ENCODE data around the gene FNIP1.
"Not testable (repeated sequence)": the region's sequence is repeated elsewhere in the genome, so short reads cannot be mapped to it uniquely, and the experiment has no call there.

FNIP1 gene

GRCh38 chr5:131796793-131797693 is at the start of gene FNIP1:
Gene FNIP1 (minus strand): TSS chr5:131797017. CDS start chr5:131796921, 96 bp downstream.
- FAIRE-seq: peak; percentile 38
- DNase-seq (ENCODE audit: low spot score): peak; percentile 91

GRCh38 chr5:131846536-131846935 is 49.7 kb upstream of the FNIP1 start:
- FAIRE-seq (no peak), DNase-seq (ENCODE audit: low spot score) (no peak)

GRCh38 chr5:131845828-131846227 is 49.0 kb upstream of the FNIP1 start:
- DNase-seq (ENCODE audit: low spot score) (no peak), FAIRE-seq (no peak)

- FAIRE-seq; DNase-seq (ENCODE audit: low spot score): not testable (repeated sequence)
These were observed 46.2 kb upstream of the FNIP1 start for GRCh38 chr5:131842971-131843370.

GRCh38 chr5:131832702-131833101 is 35.9 kb upstream of the FNIP1 start:
- not testable (repeated sequence) for DNase-seq (ENCODE audit: low spot score); FAIRE-seq

GRCh38 chr5:131825404-131826013 is 28.7 kb upstream of the FNIP1 start:
- DNase-seq (ENCODE audit: low spot score) (no peak), FAIRE-seq (no peak)

- DNase-seq (ENCODE audit: low spot score) (no peak), FAIRE-seq (no peak)
These were observed 27.8 kb upstream of the FNIP1 start for GRCh38 chr5:131824631-131825030.

GRCh38 chr5:131821221-131821620 is 24.4 kb upstream of the FNIP1 start:
- DNase-seq (ENCODE audit: low spot score) (no peak), FAIRE-seq (no peak)

GRCh38 chr5:131818001-131818724 is 21.3 kb upstream of the FNIP1 start:
- FAIRE-seq (no peak), DNase-seq (ENCODE audit: low spot score) (no peak)

- DNase-seq (ENCODE audit: low spot score) (peak; percentile 92), FAIRE-seq (peak; percentile 79)
These were observed 18.2 kb upstream of the FNIP1 start for GRCh38 chr5:131814990-131815389.

- DNase-seq (ENCODE audit: low spot score) (no peak), FAIRE-seq (no peak)
These were observed 15.7 kb upstream of the FNIP1 start for GRCh38 chr5:131812371-131813160.

GRCh38 chr5:131810510-131811249 is 13.9 kb upstream of the FNIP1 start:
- FAIRE-seq (no peak), DNase-seq (ENCODE audit: low spot score) (no peak)

- no peak for FAIRE-seq
- DNase-seq (ENCODE audit: low spot score): peak; percentile 9
These were observed 681 bp downstream of the FNIP1 start for GRCh38 chr5:131795879-131796792.

GRCh38 chr5:131795228-131795627 is 1.6 kb downstream of the FNIP1 start:
- DNase-seq (ENCODE audit: low spot score) (no peak), FAIRE-seq (no peak)

GRCh38 chr5:131794586-131794985 is 2.2 kb downstream of the FNIP1 start:
- DNase-seq (ENCODE audit: low spot score): no peak
- FAIRE-seq: no peak

- DNase-seq (ENCODE audit: low spot score) (no peak), FAIRE-seq (no peak)
These were observed 3.9 kb downstream of the FNIP1 start for GRCh38 chr5:131792896-131793295.

GRCh38 chr5:131791866-131792265 is 5.0 kb downstream of the FNIP1 start:
- FAIRE-seq (no peak), DNase-seq (ENCODE audit: low spot score) (no peak)

- no peak for DNase-seq (ENCODE audit: low spot score)
- FAIRE-seq: no peak
These were observed 6.3 kb downstream of the FNIP1 start for GRCh38 chr5:131790550-131790949.

- FAIRE-seq (no peak), DNase-seq (ENCODE audit: low spot score) (no peak)
These were observed 7.1 kb downstream of the FNIP1 start for GRCh38 chr5:131789765-131790164.

Data from RCC 7860 (cell line).